ENCODE measurements around the gene CDC42BPA.
"Not testable (repeated sequence)": the region's sequence is repeated elsewhere in the genome, so short reads cannot be mapped to it uniquely, and the experiment has no call there.

Gene CDC42BPA

DNA sequence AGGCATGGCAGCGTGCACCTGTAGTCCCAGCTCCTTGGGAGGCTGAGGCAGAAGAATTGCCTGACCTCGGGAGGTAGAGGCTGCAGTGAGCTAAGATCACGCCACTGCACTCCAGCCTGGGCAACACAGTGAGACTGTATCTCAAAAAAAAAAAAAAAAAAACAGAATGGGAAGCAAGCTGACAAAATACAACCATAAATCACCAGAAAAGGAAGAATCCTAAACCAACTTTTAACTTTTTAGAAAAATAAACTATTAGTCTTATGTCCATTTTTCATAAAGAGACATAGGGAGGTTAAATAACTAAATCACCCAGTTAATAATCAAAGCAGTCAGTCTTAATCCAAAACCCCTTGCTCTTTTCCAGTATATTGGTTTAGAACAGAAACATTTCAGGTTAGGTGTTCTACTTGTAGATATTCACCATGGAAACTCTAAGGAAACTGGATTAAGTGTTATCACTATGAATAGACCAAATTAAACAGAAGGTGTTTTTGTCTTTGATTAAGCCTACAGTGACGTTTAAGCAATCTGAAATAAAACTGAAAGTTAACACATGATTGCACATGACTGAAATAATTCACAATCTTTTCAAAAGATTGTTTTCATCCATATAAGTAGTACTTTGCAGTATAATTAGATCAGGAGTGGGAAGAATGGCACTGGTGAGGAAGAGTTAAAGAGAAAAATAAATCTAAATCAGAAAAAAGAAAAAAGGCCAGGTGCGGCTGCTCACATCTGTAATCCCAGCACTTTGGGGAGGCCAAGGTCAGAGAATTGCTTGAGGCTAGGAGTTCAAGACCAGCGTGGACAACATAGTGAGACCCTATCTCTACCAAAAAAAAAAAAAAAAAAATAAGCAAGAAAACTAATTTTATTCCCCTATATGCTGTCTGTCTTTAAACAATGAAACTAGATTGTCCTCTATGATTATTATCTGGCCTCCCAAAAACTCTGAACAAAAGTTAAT is 9.6 kb downstream of the CDC42BPA start:
- no peak for DNase-seq (ENCODE audit: low read depth in 2 of 2)

DNA sequence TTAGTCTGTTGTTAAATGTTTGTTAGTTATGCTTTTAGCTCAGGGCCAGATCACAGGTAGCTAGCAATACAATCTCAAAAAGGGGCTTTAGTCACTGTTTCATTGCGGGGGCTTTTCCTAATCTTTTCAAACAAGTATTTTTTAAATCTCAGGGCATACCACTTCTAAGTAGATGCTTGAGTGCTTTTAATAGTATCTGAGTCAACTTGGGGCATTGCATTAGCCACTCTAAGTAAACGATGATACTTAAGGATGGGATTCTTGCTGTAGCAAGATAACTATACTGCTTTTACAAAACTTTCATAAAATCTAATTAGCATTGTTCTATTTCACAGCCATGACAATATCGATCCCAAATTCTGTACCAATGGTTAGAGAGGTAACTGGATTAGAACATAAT is 11.6 kb downstream of the CDC42BPA start:
- DNase-seq (ENCODE audit: low read depth in 2 of 2): no peak

DNA sequence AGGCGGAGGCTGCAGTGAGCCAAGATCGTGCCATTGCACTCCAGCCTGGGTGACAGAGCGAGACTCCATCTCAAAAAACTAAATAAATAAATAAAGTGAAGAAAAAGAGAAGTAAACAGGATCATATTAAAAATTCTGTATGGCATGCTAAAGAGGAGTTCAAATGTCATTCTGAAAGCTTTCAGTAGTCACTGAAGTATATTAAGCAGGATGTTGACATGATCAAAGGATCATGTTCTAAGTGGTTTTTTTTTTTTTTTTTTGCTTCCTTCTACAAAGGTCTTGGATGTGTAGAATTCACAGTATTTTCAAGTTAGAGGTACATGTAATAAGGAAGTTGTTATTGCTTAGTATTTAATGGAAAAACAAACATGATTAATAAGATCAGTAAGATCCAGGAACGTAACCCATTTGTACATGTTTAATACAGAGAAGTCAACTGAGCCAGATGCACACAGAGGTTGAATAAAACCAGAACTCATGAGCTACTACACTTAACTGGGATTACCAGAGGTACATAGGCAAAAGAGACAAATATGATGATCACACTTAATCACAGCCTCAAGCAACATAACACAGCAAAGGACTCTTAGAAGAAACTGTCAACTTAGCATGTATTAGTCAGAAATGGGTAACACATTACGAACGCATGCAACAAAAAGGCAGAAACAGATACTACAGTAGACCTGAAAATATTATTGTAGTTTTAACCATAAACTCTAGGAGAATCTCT is 12.2 kb downstream of the CDC42BPA start:
- DNase-seq (ENCODE audit: low read depth in 2 of 2): no peak

DNA sequence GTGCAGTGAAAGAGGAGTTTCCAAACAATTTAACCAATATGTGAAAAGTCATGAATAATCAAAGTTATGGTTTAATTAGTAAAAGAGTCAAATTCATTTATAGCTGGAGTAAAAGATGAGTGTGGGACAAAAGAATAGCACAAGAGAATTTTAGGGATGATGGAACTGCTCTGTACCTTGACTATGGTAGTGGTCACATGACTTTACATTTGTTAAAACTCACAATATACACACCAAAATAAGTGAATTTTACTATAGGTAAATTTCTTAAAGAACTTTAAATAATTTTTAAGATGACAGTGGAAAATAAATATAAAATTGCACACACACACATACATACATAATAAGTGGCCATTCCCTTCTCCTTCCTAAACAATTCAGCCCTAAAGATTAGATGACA is 13.6 kb downstream of the CDC42BPA start:
- no peak for DNase-seq (ENCODE audit: low read depth in 2 of 2)

DNA sequence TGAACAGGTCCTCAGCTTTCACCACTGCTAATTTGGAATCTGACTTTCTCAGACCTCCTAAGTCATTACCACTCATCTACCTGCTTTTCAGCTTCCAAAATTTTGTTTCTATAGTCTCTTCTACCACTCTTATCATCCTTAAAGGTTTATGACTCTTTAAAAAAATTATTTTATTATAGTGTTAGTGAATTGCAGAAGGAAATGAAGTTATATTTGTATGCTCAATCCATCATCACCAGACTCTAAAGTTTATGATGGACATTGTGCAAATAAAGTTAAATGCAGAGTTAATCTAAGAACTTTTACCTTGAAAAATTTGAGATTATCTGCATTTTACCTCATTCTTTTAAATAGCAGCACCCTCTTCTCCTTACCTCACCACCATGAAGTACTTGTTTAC is 14.6 kb downstream of the CDC42BPA start:
- DNase-seq (ENCODE audit: low read depth in 2 of 2): no peak

DNA sequence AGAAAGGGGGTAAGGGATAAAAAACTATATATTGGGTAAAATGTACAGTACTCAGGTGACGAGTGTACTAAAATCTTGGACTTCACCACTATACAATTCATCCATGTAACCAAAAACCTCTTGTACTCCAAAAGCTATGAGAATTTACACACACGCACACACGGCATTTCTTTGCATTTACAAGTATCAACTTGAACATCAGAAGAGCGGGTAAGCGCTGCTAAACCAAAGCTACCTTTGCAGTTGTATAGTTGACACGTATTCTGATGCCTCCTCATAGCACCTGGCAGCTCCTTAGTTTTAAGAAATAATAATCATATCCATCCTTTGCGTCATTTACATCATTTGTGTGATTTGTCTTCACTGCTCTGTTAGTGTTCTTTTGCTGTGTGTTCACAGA is 17.6 kb downstream of the CDC42BPA start:
- no peak for DNase-seq (ENCODE audit: low read depth in 2 of 2)

DNA sequence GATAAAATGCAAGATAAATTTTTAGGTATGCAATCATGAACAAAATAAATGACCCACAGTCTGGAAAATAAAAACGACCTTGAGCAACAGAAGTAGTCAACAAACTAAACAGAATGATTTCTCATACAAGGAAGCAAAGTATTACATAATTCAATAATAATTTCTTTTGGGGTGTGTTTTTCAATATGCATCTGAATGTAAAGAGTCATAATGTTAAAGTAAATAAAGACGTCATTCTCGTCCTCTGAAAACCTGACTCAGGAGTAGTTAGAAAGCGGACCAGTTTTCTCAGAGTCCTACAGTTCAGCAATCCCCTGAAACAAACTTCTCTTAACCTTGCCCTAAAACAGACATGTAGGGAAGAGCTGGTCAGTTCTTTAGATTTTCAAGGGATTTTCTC is 18.6 kb downstream of the CDC42BPA start:
- no peak for DNase-seq (ENCODE audit: low read depth in 2 of 2)

DNA sequence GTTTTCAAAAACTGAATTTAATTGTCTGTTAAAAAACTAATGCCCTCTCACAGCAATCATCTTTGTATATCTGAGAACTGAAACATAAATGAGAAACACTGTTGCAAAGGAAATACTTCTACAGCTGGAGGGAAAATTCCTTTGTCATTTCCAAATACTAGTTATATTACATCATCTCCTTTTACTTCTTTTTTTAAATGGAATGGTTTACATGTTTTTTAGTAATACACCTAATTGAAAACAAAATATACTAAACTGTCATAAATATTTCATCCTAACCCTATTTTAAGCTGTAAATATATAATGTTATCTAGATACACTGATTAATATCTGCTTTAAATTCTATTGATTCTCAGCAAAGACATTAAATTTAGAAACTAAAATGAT is 19.1 kb downstream of the CDC42BPA start:
- DNase-seq (ENCODE audit: low read depth in 2 of 2): no peak

DNA sequence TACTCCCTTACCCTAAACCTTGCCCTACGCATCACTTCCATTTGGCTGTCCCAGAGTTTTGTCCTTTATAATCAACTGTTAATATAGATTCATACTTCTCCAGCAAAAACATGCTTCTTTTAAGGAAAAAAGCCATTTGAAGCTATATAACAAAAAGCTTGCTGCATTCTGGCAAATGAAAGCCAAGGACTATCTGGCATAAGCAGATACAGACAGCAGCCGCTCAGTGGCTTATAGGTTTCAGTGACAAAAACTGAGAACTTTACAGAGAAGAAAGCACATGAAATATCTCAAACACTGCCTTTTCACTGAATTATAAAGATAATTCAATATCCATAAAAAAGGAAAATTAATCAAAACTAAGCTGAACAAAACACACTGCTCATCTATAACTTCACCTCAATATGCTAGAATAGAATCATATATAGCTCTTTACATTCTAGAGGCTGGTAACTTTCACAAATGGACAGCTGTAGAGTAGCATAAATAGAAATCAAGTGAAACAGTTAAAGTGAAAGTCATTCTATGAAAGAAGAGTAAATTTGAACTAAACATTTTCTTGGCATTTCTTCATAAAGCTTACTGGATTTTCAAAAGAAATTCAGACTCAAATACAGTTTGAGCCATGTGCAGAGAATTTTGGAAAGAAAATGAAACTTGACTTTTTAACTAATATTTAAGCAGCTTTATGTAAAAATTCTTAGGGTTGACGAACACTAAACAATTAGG is 19.6 kb downstream of the CDC42BPA start:
- no peak for DNase-seq (ENCODE audit: low read depth in 2 of 2)

DNA sequence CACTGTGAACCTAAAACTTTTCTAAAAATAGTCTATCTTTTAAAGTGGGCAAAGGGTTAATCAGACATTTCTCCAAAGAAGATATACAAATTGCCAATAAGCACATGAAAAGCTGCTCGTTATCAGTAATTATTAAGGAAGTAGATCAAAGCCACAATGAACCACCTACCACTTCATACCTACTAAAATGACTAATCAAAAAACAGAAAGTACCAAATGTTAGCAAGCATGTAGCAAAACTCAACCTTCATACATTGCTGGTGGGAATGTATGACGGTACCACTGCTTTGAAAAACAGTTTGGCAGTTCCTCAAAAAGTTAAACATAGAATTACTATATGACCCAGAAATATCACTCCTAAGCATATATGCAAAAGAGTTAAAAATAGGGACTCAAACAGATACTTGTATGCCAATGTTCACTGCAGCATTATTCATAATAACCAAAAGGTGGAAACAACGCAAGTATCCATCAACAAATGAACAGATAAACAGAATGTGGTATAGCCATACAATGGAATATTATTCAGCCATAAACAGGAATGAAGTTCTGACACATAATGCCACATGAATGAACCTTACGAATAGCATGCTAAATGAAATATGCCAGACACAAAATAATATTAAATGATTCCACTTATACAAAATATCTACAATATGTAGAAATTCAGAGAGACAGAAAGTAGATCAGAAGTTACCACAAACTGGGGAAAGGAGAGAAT is 21.1 kb downstream of the CDC42BPA start:
- no peak for DNase-seq (ENCODE audit: low read depth in 2 of 2)

DNA sequence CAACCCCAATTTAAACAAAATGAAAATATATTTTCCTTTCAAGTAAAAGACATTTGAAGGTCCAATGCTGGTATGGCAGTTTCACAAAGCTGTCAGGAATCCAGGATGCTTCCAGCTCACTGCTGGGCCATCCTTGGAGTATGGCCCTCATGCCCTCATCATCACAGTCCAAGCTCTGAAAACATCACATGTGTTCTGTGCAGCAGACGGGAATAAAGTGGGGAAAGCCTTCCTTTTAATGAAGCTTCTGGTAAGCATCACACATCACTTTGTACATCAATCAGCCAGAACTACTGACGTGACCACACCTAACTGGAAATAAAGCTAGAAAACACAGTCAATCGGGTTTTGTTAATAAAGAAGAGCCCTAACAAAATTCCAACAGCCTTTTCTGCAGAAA is 22.7 kb downstream of the CDC42BPA start:
- no peak for DNase-seq (ENCODE audit: low read depth in 2 of 2)

DNA sequence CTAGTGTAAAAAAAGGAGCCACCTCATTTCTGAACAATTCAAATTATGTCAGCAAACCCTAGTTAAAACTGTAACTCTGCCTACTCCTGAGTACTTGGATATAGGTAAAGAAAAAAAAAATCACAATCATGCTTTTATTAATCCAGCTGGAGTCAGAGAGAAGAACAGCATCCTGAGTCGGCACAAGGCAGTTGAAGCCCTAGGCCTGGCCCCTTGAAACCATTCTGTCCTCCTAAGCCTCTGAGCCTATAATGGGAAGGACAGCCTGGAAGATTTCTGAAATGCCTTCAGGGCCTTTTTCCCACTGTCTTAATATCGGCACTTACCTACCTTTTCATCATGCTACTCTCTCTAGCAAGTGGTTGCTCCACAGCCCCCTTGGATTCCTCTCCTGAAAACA is 32.5 kb downstream of the CDC42BPA start:
- no peak for DNase-seq (ENCODE audit: low read depth in 2 of 2)

DNA sequence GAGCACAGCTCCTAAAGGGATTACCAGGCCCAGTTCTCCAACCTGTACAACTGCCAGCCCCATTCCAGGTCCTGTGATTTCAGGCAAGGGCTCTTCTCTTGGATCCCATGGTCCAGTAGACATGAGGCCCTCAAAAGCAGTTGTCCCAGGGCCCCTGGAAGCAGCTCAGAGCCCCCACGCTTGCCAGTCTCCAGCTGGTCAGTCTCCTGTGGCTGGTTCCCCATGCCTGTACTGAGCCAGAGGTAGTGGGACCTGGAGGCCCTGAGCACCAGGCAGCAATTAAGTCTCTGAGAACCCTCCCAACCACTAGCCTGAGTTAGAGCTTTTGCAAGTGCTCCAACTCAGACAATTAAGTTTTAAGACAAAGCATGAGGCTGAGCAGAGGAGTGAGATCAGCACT is 36.9 kb downstream of the CDC42BPA start:
- DNase-seq (ENCODE audit: low read depth in 2 of 2): no peak

DNA sequence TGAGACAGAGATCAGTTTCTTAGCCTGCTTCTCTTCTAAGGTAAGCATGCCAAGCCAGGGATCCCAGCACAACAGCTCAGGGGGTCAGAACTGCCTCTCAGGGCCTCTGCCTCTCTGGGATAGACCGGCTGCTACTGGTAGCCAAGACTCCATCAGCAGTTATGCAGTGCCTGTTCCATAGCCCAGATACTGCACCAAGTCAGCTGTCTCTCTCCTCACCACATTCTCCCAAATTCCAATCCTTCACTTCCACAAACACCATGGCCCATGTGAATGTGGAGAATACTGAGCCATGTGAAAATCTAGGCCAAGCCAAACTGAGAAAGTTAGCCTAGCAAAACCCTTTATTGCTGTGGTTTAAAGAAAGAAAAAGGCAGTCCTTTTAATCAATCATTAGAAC is 37.5 kb downstream of the CDC42BPA start:
- DNase-seq (ENCODE audit: low read depth in 2 of 2): no peak

DNA sequence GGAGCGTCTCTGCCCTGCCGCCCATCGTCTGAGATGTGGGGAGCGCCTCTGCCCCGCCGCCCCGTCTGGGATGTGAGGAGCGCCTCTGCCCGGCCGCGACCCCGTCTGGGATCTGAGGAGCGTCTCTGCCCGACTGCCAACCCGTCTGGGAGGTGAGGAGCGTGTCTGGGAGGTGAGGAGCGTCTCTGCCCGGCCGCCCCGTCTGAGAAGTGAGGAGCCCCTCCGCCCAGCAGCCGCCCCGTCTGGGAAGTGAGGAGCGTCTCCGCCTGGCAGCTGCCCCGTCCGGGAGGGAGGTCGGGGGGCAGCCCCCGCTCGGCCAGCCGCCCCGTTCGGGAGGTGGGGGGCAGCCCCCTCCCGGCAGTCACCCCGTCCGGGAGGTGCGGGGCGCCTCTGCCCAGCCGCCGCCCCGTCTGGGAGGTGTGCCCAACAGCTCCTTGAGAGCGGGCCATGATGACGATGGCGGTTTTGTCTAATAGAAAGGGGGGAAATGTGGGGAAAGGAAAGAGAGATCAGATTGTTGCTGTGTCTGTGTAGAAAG is 42.1 kb downstream of the CDC42BPA start:
- DNase-seq (ENCODE audit: low read depth in 2 of 2): not testable (repeated sequence)

DNA sequence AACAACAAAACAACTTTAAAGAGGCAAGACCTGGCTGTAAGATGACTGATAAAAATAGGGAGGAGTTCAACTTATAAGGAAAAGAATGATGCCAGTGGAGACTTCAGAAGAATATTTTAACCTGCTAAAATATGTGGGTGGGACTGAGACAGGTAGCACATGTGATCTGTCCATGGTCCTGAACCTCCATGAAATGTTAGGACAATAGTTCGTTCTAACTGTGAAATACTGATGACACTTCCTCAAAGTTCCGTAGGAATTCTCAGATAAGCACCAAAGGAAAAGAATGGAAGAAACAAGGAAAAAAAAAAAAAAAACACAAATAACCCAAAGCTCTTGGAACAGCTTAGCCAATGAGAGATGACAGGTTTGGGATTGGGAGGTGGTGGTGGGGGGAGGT is 44.7 kb downstream of the CDC42BPA start:
- no peak for DNase-seq (ENCODE audit: low read depth in 2 of 2)

DNA sequence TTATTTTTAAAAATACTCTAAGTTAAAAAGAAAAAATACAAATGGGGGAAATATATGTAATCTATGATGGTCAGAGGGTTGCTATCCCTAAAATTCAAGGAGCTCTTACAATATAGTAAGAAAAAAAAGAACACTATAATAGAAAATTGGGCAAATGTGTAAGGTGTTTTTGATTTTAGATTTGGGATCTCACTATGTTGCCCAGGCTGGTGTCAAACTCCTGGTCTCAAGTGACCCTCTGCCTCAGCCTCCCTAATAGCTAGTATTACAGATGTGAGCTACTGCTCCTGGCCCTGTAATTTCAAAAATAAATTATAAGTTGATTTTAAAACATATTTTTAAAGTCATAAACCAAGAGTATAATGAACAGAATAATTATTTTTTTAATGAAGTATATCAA is 45.9 kb downstream of the CDC42BPA start:
- no peak for DNase-seq (ENCODE audit: low read depth in 2 of 2)

DNA sequence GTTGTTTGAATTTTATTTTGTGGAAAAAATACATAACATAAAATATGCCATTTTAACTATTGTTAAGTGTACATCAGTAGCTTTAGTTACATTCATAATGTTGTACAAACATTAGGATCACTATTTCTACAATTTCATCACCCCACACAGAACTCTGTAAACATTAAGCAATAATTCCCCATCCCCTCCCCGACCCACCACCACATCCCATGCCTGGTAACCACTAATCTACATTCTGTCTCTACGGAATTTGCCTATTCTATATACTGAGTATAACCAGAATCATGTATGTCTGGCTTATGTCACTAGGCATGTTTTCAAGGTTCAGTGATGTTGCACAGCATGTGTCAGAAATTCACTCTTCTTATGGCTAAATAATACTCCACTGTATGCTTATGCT is 47.7 kb downstream of the CDC42BPA start:
- no peak for DNase-seq (ENCODE audit: low read depth in 2 of 2)

DNA sequence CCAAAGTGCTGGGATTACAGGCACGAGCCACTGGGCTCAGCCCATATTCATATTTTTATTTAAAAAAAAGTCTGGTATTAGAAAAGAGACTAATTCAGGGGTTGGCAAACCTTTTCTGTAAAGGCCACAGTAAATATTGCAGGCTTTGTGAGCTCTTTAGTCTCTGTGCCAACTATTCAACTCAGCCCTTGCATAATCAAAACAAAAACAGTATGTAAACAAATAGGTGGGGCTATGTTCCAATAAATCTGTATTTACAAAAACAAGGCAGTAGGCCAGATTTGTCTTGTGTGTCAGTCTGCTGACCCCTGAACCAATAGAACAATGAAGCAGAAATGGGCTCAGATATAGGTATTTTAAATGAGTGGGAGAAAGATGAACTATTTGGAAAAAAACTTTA is 49.3 kb downstream of the CDC42BPA start:
- no peak for DNase-seq (ENCODE audit: low read depth in 2 of 2)

DNA sequence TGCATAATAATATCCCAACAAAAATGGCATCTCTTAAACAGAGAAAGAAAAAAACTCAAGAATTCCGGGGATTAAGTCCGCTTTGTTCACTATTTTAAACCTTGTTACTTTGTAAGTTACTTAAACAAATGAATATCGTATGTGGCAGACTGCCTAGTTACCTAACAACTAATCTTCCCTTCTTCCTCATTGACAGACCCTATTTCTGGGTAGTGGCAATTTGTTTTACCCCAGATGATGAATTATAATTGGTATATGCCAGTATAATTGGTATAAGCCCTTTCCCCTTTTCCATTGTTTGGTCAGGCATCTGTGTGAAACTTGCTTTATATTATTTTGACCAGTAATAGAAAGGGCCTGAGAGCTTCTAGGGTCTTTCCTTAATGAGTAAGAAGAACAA is 52.4 kb downstream of the CDC42BPA start:
- no peak for DNase-seq (ENCODE audit: low read depth in 2 of 2)

DNA sequence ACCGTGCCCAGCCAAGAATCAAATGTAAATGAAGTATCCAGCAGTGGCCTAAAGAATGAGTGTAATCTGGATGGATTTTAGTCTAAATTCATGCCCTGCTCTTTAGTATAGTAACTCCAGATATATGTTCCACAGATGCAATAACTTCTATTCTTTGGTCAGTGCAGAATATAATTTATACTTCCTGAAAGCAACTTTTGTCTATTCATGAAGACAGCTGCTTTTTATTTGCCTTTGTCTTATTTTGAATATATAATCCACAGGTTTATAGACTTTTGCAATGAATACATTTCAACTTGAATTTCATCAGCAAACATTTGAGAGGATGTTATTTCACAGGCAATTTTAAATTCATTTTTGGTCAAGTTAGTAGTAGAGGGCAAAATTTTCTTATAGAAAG is 54.4 kb downstream of the CDC42BPA start:
- no peak for DNase-seq (ENCODE audit: low read depth in 2 of 2)

DNA sequence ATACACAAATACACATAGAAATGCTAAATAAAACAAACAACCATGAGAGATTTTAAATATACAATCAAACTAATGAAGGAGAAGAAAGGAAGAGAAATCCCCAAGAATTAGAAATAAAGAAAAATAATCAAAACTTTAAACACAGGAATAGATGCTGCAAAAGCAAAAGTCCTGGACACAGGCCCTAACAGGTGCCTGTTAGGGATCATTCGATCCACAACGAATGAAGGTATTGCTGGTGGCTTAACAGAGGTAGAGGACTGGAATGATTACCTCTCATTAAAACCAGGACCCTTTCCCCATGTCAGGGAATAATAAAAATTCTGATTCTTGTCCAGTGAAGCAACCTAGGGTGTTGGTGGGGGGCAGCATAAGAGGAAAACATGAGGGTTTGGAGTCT is 56.8 kb downstream of the CDC42BPA start:
- DNase-seq (ENCODE audit: low read depth in 2 of 2): no peak

All from stimulated activated CD4-positive, alpha-beta T cell treated with anti-CD3 and anti-CD28 coated beads, Interleukin-12 subunit alpha, Interleukin-12 subunit beta, amount 100 ng/mL, for 24 hours (primary cell).